GM12878 (cell line): ENCODE measurements around the gene AMPH. TPM values are rescaled to one million over a fixed set of nuclear protein-coding genes. Genes with fewer than 3 reads are reported as not detected.
A peak's percentile ranks its signal among the peaks of the same experiment; 100 is the strongest.
"Not testable (repeated sequence)": the region's sequence is repeated elsewhere in the genome, so short reads cannot be mapped to it uniquely, and the experiment has no call there.

Experiments used
- ATAC-seq: fragments of 200-7000 bp; cut with Tn5 transposase; 3 replicates; pipeline ENCODE4 v1.9.1; 2020; ENCODE audit warnings: mild to moderate bottlenecking, moderate library complexity
- BruUV-seq: library from RNA; stranded (reverse); fragments of 400-500 nt; replicated peaks from 2 replicates; lab custom pipeline; 2021; lab: Mats Ljungman, UMichigan
- CTCF ChIA-PET: fragments of 300-600 bp; sonication (Branson Sonifier 250); formaldehyde crosslinking; extraction: SDS; loops from one replicate; lab custom pipeline; 2021; ENCODE audit warnings: inconsistent platforms; lab: Yijun Ruan, JAX
- POLR2A ChIA-PET: fragments of 350-600 bp; formaldehyde crosslinking; extraction: SDS; loops from one replicate; lab custom pipeline; 2021; ENCODE audit warnings: inconsistent platforms; lab: Charles Lee
- RAD21 ChIA-PET: fragments of 300-600 bp; sonication (Branson Sonifier 250); formaldehyde crosslinking; loops from one replicate; lab custom pipeline; 2023; ENCODE audit warnings: antibody characterized with exemption; ENCODE audit not compliant: unreplicated experiment; lab: Charles Lee
- SMC1A ChIA-PET: fragments of 300-600 bp; sonication (Branson Sonifier 250); formaldehyde crosslinking; loops from one replicate; lab custom pipeline; 2023; ENCODE audit not compliant: unreplicated experiment, uncharacterized antibody; lab: Charles Lee
- DNase-seq: peaks from one replicate; pipeline ENCODE4 v3.0.0-alpha.2; 2011; ENCODE audit warnings: low read depth, low spot score
- FAIRE-seq: peaks from 3 replicates; lab custom pipeline; 2011; peaks lifted over from hg19 to GRCh38; lab: Jason Lieb, UNC
- H2AFZ ChIP-seq: 2 replicates; pipeline ENCODE4 v1.6.0; 2011; ENCODE audit warnings: low read depth, low read length, control low read depth; ENCODE audit not compliant: control insufficient read depth
- H3K27ac ChIP-seq: 2 replicates; pipeline ENCODE4 v1.5.1; 2011; ENCODE audit warnings: control low read depth; ENCODE audit not compliant: control insufficient read depth, insufficient read depth
- H3K27me3 ChIP-seq, 2 experiments: replicated peaks in 1 of 2; 2 replicates each; pipeline versions ENCODE4 v1.6.0 to v1.6.1; 2011; ENCODE audit warnings: low read length in 1 of 2; ENCODE audit not compliant: control insufficient read depth in 2 of 2, insufficient read depth in 2 of 2
- H3K36me3 ChIP-seq, 2 experiments: 2 replicates each; pipeline ENCODE4 v1.5.1; 2011; ENCODE audit warnings: low read length in 1 of 2; ENCODE audit not compliant: control insufficient read depth in 2 of 2, insufficient read depth in 2 of 2
- H3K4me1 ChIP-seq: 2 replicates; pipeline ENCODE4 v1.6.1; 2011; ENCODE audit warnings: mild to moderate bottlenecking, low read length, moderate library complexity, mixed read lengths; ENCODE audit not compliant: control insufficient read depth, insufficient read depth
- H3K4me2 ChIP-seq: 2 replicates; pipeline ENCODE4 v1.6.0; 2011; ENCODE audit warnings: control low read depth; ENCODE audit not compliant: control insufficient read depth, insufficient read depth
- H3K4me3 ChIP-seq: fragments of 200-600 bp; sonication (generic); 2 replicates; pipeline ENCODE4 v1.5.1; 2016
- H3K79me2 ChIP-seq: 2 replicates; pipeline ENCODE4 v1.6.0; 2011; ENCODE audit warnings: low read length; ENCODE audit not compliant: control insufficient read depth, insufficient read depth
- H3K9ac ChIP-seq: 2 replicates; pipeline ENCODE4 v1.8.0; 2011; ENCODE audit warnings: low read length, control low read depth, mixed read lengths; ENCODE audit not compliant: control insufficient read depth, insufficient read depth
- H3K9me3 ChIP-seq: replicated peaks from 3 replicates; pipeline ENCODE4 v1.5.1; 2011; ENCODE audit warnings: mild to moderate bottlenecking, low read length; ENCODE audit not compliant: control insufficient read depth, insufficient read depth
- H4K20me1 ChIP-seq: 2 replicates; pipeline ENCODE4 v1.6.0; 2011; ENCODE audit not compliant: control insufficient read depth, insufficient read depth
- IKZF1 ChIP-seq: fragments of 450-650 bp; conservative IDR thresholded peaks from 2 replicates; pipeline ENCODE4 v1.6.1; 2017; ENCODE audit warnings: antibody characterized with exemption, mild to moderate bottlenecking
- SMAD5 ChIP-seq: IDR thresholded peaks from 2 replicates; pipeline ENCODE4 v1.6.1; 2016; ENCODE audit warnings: antibody characterized with exemption, low read depth
- WGBS: methylation state at CpG from one replicate; pipeline ENCODE4 v1.1.6; 2016; ENCODE audit warnings: low lambda C conversion rate; ENCODE audit not compliant: insufficient replicate concordance, insufficient coverage; ENCODE audit errors: missing lambda C conversion rate; 5-methylcytosine and 5-hydroxymethylcytosine counted together
- in situ Hi-C: fragments of 300-500 bp; cut with MboI; formaldehyde crosslinking; loops from 9 replicates; pipeline ENCODE4 v1.14.3; 2018; ENCODE audit warnings: mixed read lengths
- intact Hi-C: fragments of 100-400 bp; cut with micrococcal nuclease; formaldehyde crosslinking; loops from one replicate; pipeline ENCODE4 v1.14.2; 2022; ENCODE audit not compliant: unreplicated experiment
- polyA plus RNA-seq, 11 experiments: library from polyadenylated mRNA; depleted of rRNA in 4 of 11; unstranded in 6 of 11; stranded (reverse) in 5 of 11; fragments of >200 nt; fragmentation: Nextera tagmentation in 4 of 11; fragmentation: Illumina TruSeq in 1 of 11; extraction: Ambion mirVana in 4 of 11; extraction: Trizol in 1 of 11; gene quantifications; 1 replicate in 1 of 11; 2 replicates in 10 of 11; pipeline versions ENCODE4 v1.2.1 to v1.2.3, GENCODE V29; 2011 to 2016; ENCODE audit warnings: inconsistent platforms in 2 of 11, missing spikeins in 2 of 11, low read depth in 1 of 11
- total RNA-seq, 4 experiments: library from RNA; depleted of rRNA in 3 of 4; stranded (reverse); fragments of >200 nt in 3 of 4; fragmentation: Illumina TruSeq in 1 of 4; extraction: Trizol in 1 of 4; gene quantifications; 2 replicates each; pipeline versions ENCODE4 v1.2.1 to v1.2.3, GENCODE V29; 2013 to 2021

AMPH gene
- total and polyA plus RNA-seq, 10 of the 15 experiments (the other 5 are each of a cell fraction or from before 2014, with no cell fraction given): 0.03 to 0.24 (median 0.08) TPM; not detected in 2

GRCh38 chr7:38339953-38340819 lies 291.0 kb downstream of the AMPH start (continued):
- TF ChIP-seq SMAD5: no peak
- no peak for TF ChIP-seq IKZF1
- TF ChIP-seq, all 136 proteins: peak for 0

GRCh38 chr7:38336148-38336515 lies 295.0 kb downstream of the AMPH start:
- WGBS: 83% methylated on average over 9 of the region's 9 CpGs
- ChIA-PET SMC1A (interaction anchor here (0.8 to 5.2 kb wide), 35 partner anchors 9 to 437 kb away, joined by 3 to 80 read pairs (median 10); partner anchors contain the start of gene STARD3NL), RAD21 (interaction anchor here (0.7 to 5.4 kb wide), 33 partner anchors 9 to 435 kb away, joined by 3 to 80 read pairs (median 6); no protein-coding TSS in a partner anchor), POLR2A (interaction anchor here (0.6 to 2.3 kb wide), 4 partner anchors 16 to 120 kb away, joined by 3 to 8 read pairs (median 4); no protein-coding TSS in a partner anchor), CTCF (interaction anchor here (0.7 to 6.0 kb wide), 60 partner anchors 9 to 517 kb away, joined by 3 to 247 read pairs (median 6); partner anchors contain the start of genes EPDR1, SFRP4, STARD3NL and TARP)
- not testable (repeated sequence) for ATAC-seq, FAIRE-seq, DNase-seq, H3K36me3 ChIP-seq, H3K27me3 ChIP-seq, H3K27ac ChIP-seq, BruUV-seq, H3K4me3 ChIP-seq, H3K4me1 ChIP-seq, H4K20me1 ChIP-seq, H3K9me3 ChIP-seq, H3K9ac ChIP-seq, H3K79me2 ChIP-seq
- Histone ChIP-seq H3K4me2 (0 out of 2 replicates have a peak overlapping the region, but pooled peaks have one; percentile 10), H2AFZ (peak overlapping the region; percentile 87)
- intact Hi-C loops: loop anchor here (5.0 kb wide), 2 partner anchors 36 to 229 kb away; no protein-coding TSS in a partner anchor
- in situ Hi-C loops: loop anchor here (5.0 to 25.0 kb wide), 2 partner anchors 124 to 424 kb away; no protein-coding TSS in a partner anchor
